NCI-H128 (cell line): Measurements from ENCODE around the gene SLC16A13.
A peak's percentile ranks its signal among the peaks of the same experiment; 100 is the strongest.

Experiments used
- DNase-seq: peaks from one replicate; lab custom pipeline; 2025; ENCODE audit not compliant: unreplicated experiment; lab: John Stamatoyannopoulos, UW

Gene SLC16A13

GRCh38 chr17:7011942-7012254, 23.9 kb upstream of the SLC16A13 start:
- no peak for DNase-seq

DNA sequence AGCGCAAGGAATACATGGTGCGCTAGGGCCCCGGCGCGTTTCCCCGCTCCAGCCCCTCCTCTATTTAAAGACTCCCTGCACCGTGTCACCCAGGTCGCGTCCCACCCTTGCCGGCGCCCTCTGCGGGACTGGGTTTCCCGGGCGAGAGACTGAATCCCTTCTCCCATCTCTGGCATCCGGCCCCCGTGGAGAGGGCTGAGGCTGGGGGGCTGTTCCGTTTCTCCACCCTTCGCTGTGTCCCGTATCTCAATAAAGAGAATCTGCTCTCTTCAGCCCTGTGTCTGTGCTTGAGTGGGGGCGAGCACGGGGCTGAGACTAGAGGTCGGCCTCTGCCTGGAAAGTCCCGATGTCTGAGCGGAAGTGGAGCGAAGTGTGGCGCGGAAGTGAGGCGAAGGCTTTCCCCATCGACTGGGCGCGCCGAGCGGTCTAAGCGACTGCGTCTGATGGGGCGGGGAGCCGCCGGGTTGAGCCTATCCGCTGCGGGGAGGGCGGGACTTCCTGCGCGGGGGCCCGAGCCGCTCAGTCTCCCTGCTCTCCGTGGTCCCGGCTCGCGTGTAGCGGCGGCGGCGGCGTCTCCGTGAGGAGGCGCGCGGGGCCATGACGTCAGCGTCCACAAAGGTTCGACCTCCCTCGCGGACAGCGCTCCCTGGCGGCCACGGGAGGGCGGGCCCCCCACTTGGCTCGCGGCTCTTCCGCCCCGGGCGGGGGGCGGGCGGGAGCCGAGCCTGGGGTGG, 21.4 kb upstream of the SLC16A13 start:
- peak; percentile 80 for DNase-seq

- DNase-seq = no peak
Measured at GRCh38 chr17:7014995-7015958, 20.5 kb upstream of the SLC16A13 start.

- DNase-seq = no peak
Measured at GRCh38 chr17:7016418-7016817, 19.4 kb upstream of the SLC16A13 start.

- no peak for DNase-seq
Measured at GRCh38 chr17:7016886-7017826, 18.7 kb upstream of the SLC16A13 start.

DNA sequence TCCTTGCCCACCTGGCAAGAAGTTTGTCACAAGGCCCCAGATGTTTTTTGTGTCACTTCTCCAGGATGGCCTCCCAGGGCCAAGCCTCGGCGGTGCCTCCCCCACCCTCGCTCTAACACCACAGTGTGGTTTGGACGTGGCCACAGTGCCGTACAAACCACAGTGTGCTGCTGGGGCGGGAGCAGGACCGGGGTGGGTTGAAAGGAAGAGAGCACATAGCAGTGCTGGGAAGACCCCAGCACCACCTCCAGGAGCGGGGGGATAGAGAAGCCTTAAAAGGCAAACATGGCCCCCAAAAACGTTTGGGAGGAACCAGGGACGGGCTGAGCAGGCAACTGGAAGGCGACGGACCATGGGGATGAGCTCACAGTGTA, 18.0 kb upstream of the SLC16A13 start:
- no peak for DNase-seq

GRCh38 chr17:7018331-7018964, 17.4 kb upstream of the SLC16A13 start:
- no peak for DNase-seq

DNA sequence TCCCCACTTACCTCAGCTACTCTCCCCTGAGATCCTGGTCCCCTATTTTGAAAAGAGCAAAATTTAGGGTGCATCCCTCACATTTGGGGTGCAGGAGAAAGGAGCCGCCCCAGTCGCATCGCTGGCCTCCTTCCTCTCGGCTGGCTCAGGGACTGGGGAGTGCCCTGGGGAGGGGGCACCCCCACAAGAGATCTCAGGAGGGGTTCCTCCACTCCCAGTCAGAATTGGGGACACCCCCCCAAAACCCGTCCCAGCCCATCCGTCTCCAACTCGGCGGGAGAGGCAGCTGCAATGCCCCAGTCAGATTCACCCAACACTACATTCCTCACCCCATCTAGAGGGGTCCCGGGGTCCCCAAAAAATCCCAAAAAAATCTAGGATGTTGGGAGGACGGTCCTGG, 16.4 kb upstream of the SLC16A13 start:
- no peak for DNase-seq

DNA sequence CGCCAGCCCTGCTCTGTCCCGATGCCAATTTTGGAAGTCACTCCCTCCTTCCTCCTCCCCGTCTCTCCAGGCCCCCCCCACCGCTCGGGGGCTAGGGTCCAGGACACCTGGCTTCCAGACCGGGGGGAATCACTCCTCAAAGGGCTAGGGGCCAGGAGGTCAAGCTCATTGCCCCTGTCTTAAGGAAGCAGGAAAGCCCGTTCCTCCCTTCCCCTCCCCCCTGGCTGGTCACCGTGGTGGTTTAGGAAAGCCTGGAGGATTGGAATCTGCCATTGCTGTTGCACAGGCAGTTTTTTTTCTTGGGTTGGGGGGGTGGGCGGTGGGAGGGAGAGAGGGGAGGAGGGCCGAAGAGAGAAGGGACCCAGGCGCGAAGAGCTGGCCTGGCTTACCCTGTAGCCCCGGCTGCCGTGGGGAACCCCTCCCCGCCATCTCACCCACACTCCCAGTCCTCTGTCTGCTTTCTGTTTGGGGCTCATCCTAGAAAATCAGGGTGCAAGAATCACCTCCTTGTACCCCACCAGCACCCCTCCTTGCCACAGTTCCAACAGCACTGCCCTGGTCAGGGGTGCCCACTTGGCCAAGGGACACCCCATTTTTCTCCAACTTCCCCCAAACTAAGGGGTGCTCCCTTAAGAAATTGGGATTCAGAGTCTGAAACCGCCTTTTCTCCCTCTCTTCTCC, 15.8 kb upstream of the SLC16A13 start:
- DNase-seq = no peak

- no peak for DNase-seq
Measured at GRCh38 chr17:7020894-7021664, 14.7 kb upstream of the SLC16A13 start.

- peak; percentile 18 for DNase-seq
Measured at GRCh38 chr17:7021993-7022778, 13.6 kb upstream of the SLC16A13 start.

DNA sequence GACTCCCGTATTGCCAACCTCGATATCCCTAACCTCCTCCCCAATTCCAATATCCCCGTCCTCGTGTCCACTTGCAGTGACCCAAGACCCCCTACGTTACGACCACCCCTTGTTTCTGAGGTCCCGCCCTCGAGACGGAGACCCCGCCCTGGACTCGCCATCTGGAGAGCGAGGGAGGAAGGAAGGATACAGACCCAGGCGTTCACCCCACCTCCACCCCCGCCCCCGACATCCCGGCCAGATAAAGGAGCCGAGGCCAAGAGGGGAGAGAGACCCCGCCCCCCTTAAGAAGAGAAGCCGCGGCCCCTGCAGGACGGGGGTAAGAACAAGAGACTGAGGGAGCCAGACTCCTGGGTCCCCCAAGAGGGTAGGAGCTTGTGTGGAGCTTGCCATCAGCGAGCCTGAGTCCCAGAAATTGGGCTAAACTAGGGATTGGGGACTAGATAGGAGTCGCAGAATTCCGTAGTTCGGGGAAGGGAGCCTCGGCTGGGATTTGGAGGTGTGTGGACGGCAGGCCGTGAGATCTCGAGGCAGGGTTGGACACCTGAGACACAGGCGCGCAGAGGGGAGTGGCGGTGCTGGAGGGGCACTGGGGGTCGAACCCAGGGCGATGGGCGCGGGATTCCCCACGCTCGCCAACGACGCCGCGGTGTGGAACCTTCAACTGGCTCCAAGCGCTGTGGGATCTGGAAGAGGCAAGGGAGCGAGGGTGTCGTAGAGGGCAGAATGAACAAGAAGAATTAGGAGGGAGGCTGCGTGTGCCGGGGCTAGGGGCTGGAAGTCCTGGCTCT, 12.8 kb upstream of the SLC16A13 start, which contains the start of gene BCL6B:
BCL6B (plus strand) TSS at position 270 of the 791 bp plus-strand sequence. CDS start 622 bp downstream, outside the sequence.
- no peak for DNase-seq

DNA sequence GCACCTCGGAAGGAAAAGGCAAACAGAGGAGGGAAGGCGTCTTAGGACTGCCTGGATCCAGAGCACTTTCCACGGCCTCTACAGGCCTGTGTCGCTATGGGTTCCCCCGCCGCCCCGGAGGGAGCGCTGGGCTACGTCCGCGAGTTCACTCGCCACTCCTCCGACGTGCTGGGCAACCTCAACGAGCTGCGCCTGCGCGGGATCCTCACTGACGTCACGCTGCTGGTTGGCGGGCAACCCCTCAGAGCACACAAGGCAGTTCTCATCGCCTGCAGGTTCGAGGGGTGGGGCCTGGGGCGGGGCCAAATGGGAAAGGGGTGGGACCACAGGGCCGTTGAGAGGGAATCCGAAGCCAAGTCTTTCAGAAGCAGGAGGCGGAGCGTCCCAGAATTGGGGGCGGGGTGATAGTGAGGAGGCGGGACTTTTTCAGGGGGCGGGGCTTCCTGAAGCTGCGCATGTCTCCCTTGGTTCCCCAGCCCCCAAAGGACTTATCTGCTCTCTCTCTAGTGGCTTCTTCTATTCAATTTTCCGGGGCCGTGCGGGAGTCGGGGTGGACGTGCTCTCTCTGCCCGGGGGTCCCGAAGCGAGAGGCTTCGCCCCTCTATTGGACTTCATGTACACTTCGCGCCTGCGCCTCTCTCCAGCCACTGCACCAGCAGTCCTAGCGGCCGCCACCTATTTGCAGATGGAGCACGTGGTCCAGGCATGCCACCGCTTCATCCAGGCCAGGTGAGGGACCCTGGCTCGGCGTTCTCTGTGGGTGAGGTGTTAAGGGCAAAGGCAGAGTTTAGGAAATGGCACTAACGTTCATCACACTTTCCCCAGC, 12.0 kb upstream of the SLC16A13 start:
- DNase-seq = no peak

GRCh38 chr17:7024402-7024785, 11.4 kb upstream of the SLC16A13 start:
- no peak for DNase-seq

GRCh38 chr17:7025245-7025644, 10.6 kb upstream of the SLC16A13 start:
- no peak for DNase-seq

DNA sequence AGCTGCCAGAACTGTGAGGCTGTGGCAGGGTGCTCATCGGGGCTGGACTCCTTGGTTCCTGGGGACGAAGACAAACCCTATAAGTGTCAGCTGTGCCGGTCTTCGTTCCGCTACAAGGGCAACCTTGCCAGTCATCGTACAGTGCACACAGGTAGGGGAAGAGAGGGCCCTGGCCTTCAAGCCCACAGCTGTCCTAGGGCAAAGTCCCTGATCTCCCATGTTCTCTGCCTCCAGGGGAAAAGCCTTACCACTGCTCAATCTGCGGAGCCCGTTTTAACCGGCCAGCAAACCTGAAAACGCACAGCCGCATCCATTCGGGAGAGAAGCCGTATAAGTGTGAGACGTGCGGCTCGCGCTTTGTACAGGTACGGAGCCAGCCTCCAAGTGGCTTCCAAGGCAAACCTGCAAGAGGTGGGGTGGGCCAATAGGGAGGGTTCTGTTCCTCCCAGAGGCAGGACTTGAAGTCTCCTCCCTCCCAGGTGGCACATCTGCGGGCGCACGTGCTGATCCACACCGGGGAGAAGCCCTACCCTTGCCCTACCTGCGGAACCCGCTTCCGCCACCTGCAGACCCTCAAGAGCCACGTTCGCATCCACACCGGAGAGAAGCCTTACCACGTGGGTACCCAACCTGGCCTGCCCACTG, 9.2 kb upstream of the SLC16A13 start:
- DNase-seq = no peak
